NB4 (cell line): ENCODE results near the gene C3.
A peak's percentile ranks its signal among the peaks of the same experiment; 100 is the strongest.

ENCODE experiments used
- DNase-seq: peaks from one replicate; pipeline ENCODE4 v3.0.0; 2010; ENCODE audit warnings: low read depth
- H3K4me3 ChIP-seq: one replicate; pipeline ENCODE4 v1.5.1; 2011; ENCODE audit warnings: mild to moderate bottlenecking, low read depth, low read length, moderate library complexity
- CTCF ChIP-seq: IDR thresholded peaks from one replicate; pipeline ENCODE4 v1.5.1; 2012; ENCODE audit warnings: low read depth, low read length
- MAX ChIP-seq: IDR thresholded peaks from 2 replicates; pipeline ENCODE4 v1.6.1; 2011; ENCODE audit warnings: low read depth, low read length
- MYC ChIP-seq: IDR thresholded peaks from 2 replicates; pipeline ENCODE4 v1.6.1; 2011; ENCODE audit warnings: low read depth, low read length
- POLR2A ChIP-seq: IDR thresholded peaks from 2 replicates; pipeline ENCODE4 v1.6.1; 2011; ENCODE audit warnings: mild to moderate bottlenecking; ENCODE audit not compliant: insufficient read length; ENCODE audit errors: extremely low read depth

The C3 gene

DNA sequence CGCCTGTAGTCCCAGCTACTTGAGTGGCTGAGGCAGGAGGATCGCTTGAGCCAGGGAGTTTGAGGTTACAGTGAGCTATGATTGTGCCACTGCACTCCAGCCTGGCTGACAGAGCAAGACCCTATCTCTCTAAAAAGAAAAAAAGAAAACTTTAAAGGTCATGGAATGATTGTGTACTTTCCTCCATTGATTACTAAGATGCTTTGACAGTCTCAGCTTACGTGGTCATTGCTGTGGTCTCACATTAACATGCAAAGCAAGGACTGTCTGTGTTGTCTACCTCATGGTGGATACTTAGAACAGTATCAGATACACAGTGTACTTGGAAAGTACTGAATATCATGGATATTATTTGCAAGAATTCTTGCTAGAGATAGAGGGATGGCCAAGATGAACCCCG, 36.5 kb downstream of the C3 start:
- no peak for DNase-seq
- no peak overlapping the region for H3K4me3 ChIP-seq
- TF ChIP-seq MAX, result no peak
- TF ChIP-seq CTCF, result no peak
- no peak for TF ChIP-seq POLR2A
- no peak for TF ChIP-seq MYC

- TF ChIP-seq MAX, result no peak
- TF ChIP-seq CTCF, result no peak
- no peak for TF ChIP-seq MYC
- no peak for TF ChIP-seq POLR2A
- no peak overlapping the region for H3K4me3 ChIP-seq
- DNase-seq, result no peak
Measured at GRCh38 chr19:6682607-6683128, 37.8 kb downstream of the C3 start.

- no peak overlapping the region for H3K4me3 ChIP-seq
- peak; percentile 64 for DNase-seq
- no peak for TF ChIP-seq MAX
- TF ChIP-seq POLR2A, result no peak
- TF ChIP-seq CTCF, result no peak
- TF ChIP-seq MYC, result no peak
Measured at GRCh38 chr19:6680141-6680540, 40.3 kb downstream of the C3 start.

- H3K4me3 ChIP-seq, result no peak overlapping the region
- TF ChIP-seq MYC, result no peak
- TF ChIP-seq POLR2A, result no peak
- no peak for DNase-seq
Measured at GRCh38 chr19:6679139-6679538, 41.3 kb downstream of the C3 start.

GRCh38 chr19:6678690-6679109, 41.8 kb downstream of the C3 start:
- DNase-seq, result no peak
- TF ChIP-seq CTCF (no peak), POLR2A (no peak), MAX (no peak), MYC (no peak)
- no peak overlapping the region for H3K4me3 ChIP-seq

GRCh38 chr19:6677883-6678689, 42.4 kb downstream of the C3 start:
- H3K4me3 ChIP-seq, result no peak overlapping the region
- DNase-seq, result no peak
- no peak for TF ChIP-seq MAX
- no peak for TF ChIP-seq CTCF
- no peak for TF ChIP-seq MYC
- no peak for TF ChIP-seq POLR2A
